ENCODE data around the gene CDK14. TPM values are rescaled to one million over a fixed set of nuclear protein-coding genes. Genes with fewer than 3 reads are reported as not detected.

CDK14 gene
- total and polyA plus RNA-seq, 2 donors: 8.8 to 78.5 TPM

DNA sequence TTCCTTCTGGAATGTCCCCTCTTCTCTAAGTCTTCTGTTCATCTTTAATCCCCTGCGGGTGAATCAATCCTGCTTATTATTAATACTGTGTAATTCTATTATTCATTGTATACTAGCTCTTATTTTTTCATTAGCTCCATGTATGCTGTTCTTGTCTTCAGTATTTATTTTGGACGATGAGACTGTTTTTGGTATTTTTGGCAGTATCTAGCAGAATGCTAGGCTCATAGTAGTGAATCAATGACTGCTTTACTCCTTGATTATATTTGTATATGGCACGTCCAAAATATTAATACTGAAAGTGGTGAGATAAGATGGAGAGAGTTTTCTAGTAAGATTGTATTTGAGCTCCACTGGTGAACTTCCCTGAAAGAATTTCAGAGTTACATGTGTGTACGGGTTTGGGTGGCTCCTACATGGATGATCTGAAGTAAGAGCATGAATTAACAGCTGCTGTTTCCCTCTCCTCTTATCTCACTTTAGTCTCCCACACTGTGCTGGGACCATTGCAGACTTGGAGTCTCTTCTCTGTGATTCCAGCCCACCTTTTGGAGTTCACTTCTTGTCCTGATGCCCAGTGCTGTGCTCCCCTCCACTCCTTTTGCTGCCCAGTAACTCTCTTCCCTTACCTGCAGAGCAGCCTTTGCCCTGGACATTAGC, 226.0 kb downstream of the CDK14 start:
- H3K4me3 ChIP-seq (ENCODE audit: low read depth, low read length): no peak overlapping the region
- H3K4me1 ChIP-seq (ENCODE audit: insufficient read depth): no peaks in the 10 kb centered on the region
- 78% methylated on average over 4 of the region's 4 CpGs for WGBS
- no peak for DNase-seq (ENCODE audit: extremely low spot score)
- H3K36me3 ChIP-seq (ENCODE audit: insufficient read depth): no peaks in the 10 kb centered on the region
- no peak overlapping the region for H3K27ac ChIP-seq (ENCODE audit: low read depth)

DNA sequence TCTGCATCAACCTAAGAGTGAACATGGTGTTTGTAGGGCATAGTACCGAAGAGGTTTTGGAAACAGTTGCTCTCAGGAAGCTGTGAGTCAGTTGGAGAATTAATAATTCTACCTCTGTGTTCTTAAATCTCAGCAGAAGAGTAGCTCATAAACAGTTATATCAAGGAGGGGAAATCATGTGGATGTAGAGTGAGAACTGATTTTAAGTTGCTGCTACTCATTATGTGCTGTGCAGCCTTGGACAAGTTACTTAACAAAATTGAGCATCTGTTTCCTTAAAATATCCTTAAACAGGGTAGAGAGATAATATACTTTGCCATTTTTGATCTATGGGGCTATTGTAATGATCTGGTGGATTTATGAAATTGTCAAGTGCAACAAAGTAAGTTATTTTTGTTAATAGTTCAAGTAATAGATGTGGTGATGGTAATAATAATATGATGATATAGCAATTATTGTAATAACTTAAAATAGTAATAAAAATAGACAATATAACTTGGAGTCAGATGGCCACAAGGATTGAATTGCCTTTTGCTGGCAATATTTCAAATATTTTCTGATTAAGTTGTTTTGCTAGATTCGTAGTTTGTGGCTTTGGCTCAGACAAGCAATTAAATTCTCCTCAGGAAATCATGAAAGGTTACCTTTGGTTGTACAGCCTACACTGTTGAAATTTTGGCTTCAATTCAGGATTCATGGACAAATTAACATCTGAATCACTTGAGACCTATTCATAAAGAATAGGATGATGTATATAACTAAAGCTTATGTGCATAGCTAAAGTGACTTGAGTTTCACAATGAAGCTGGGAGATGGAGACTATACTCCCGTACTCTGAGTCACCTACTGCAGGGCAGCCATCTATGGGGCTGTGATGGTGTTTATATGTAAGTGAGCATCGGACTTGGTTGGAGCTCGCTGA, 228.5 kb downstream of the CDK14 start:
- H3K4me1 ChIP-seq (ENCODE audit: insufficient read depth): no peaks in the 10 kb centered on the region
- no peak overlapping the region for H3K4me3 ChIP-seq (ENCODE audit: low read depth, low read length)
- 73% methylated on average over 5 of the region's 5 CpGs for WGBS
- no peak overlapping the region for H3K27ac ChIP-seq (ENCODE audit: low read depth)
- no peak for DNase-seq (ENCODE audit: extremely low spot score)
- no peaks in the 10 kb centered on the region for H3K36me3 ChIP-seq (ENCODE audit: insufficient read depth)

DNA sequence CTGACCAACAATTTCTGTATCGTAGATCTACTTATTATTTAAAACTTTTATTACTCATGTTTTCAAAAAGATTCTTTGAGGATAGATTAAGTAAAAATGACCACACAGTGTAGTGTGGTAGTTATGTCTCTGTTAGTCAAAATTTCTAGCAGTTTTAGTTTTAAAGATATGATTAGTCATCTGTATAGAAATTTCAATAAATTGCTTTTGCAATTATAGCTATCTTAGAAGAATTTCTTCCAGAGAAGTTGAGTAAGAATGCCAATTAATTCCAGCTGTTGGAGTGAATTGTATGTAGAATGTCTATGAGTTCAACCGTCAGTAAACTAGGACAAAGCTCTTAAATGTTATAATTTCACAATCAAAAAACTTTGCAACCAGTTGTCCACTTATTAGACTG, 229.7 kb downstream of the CDK14 start:
- no peaks in the 10 kb centered on the region for H3K36me3 ChIP-seq (ENCODE audit: insufficient read depth)
- no peak overlapping the region for H3K27ac ChIP-seq (ENCODE audit: low read depth)
- no peak for DNase-seq (ENCODE audit: extremely low spot score)
- no peak overlapping the region for H3K4me3 ChIP-seq (ENCODE audit: low read depth, low read length)
- no peaks in the 10 kb centered on the region for H3K4me1 ChIP-seq (ENCODE audit: insufficient read depth)
- 52% methylated on average over 2 of the region's 2 CpGs for WGBS

DNA sequence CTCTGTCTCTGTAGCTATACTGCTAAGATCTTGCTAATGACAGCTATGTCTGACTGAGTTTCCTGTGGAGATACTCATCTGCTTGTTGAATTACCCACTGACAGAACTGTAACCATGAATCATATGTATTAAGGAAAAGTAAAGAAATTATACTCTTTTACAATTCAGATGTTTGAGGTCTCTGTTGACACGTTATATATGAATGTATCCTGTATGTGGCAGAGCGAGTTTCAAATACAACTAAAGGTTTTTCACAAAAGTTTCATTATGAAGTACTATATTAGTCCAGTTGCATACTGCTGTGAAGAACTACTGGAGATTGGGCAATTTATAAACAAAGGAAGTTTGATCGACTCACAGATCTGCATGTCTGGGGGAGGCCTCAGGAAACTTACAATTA, 232.5 kb downstream of the CDK14 start:
- H3K27ac ChIP-seq (ENCODE audit: low read depth): no peak overlapping the region
- 94% methylated on average over 3 of the region's 3 CpGs for WGBS
- no peak overlapping the region for H3K4me3 ChIP-seq (ENCODE audit: low read depth, low read length)
- no peaks in the 10 kb centered on the region for H3K4me1 ChIP-seq (ENCODE audit: insufficient read depth)
- no peaks in the 10 kb centered on the region for H3K36me3 ChIP-seq (ENCODE audit: insufficient read depth)
- DNase-seq (ENCODE audit: extremely low spot score): no peak

DNA sequence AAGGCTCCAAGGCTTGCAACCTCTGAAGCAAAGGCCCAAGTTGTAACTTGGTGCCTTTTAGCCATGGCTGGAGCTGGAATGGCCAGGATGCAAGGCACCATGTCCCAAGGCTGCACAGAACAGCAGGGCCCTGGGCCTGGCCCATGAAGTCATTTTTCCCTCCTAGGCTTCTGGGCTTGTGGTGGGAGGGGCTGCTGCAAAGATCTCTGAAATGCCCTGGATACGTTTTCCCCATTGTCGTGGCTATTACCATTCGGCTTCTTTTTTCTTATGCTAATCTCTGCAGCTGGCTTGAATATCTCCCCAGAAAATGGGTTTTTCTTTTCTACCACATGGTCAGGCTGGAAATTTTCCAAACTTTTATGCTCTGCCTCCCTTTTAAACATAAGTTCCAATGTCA, 234.2 kb downstream of the CDK14 start:
- 94% methylated on average over 3 of the region's 3 CpGs for WGBS
- H3K27ac ChIP-seq (ENCODE audit: low read depth): no peak overlapping the region
- no peaks in the 10 kb centered on the region for H3K36me3 ChIP-seq (ENCODE audit: insufficient read depth)
- no peaks in the 10 kb centered on the region for H3K4me1 ChIP-seq (ENCODE audit: insufficient read depth)
- DNase-seq (ENCODE audit: extremely low spot score): no peak
- no peak overlapping the region for H3K4me3 ChIP-seq (ENCODE audit: low read depth, low read length)

DNA sequence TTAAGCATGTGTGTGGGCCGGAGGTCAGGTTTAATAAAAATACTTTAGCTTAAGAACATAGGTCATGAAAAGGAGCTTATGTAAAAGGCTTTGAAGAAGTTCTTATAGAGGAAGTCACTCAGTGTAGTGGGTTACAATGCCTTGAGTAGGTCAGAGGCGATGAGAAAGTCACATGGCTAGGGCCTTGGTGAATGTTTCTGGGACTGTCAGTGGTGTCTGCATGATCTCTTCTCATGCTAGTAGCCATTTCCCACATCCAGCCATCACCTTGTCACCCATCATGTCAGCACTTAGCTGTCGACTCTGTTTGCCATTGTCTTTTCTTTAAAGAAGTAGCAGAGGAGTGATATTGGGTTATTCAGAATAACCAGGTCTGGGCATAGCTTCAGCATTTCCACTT, 236.6 kb downstream of the CDK14 start:
- Histone ChIP-seq H3K36me3 (ENCODE audit: insufficient read depth) (no peaks in the 10 kb centered on the region), H3K4me3 (ENCODE audit: low read depth, low read length) (no peak overlapping the region), H3K4me1 (ENCODE audit: insufficient read depth) (no peaks in the 10 kb centered on the region), H3K27ac (ENCODE audit: low read depth) (no peak overlapping the region)
- WGBS: 91% methylated on average over 3 of the region's 3 CpGs
- DNase-seq (ENCODE audit: extremely low spot score): no peak

DNA sequence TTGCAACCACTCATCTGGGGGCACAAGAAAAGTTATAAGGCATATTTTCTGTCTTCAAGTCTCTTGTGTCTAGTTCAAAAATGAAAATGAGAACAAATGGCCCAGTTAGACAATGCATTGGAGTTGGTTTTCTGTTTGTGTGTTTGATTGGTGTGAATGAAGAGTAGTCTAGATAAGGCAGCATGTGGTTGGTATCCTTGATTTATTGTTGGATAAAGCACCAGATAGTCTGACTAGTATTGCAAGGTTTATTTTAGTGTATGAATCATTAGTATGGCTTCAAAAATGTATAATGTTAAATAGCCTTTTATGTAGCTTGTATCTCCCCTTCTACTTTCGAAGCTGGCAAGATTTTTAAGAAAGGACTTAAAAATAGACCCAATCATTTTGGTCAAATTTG, 237.3 kb downstream of the CDK14 start:
- H3K27ac ChIP-seq (ENCODE audit: low read depth): no peak overlapping the region
- H3K36me3 ChIP-seq (ENCODE audit: insufficient read depth): no peaks in the 10 kb centered on the region
- H3K4me3 ChIP-seq (ENCODE audit: low read depth, low read length): no peak overlapping the region
- 83% methylated on average over 1 of the region's 1 CpG for WGBS
- DNase-seq (ENCODE audit: extremely low spot score): no peak
- no peaks in the 10 kb centered on the region for H3K4me1 ChIP-seq (ENCODE audit: insufficient read depth)

DNA sequence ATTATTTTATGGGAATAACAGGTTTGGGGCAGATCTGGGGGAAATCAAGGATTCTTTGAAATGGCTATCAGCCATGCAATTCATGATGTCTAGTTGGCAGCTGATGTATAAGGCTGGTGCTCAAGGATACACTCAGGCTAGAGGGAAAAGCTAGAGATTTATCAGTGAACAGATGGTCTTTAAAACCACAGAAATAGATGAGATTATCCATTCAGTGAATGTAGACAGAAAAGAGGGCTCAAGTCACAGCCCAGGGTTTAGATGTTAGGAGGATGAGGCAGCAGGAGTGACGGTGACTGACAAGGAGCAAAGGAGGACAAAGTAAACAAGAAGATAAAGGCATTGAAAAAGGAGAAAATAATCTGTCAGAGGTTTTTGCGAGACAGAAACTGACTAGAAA, 238.7 kb downstream of the CDK14 start:
- WGBS: 89% methylated on average over 2 of the region's 2 CpGs
- Histone ChIP-seq H3K36me3 (ENCODE audit: insufficient read depth) (no peaks in the 10 kb centered on the region), H3K27ac (ENCODE audit: low read depth) (no peak overlapping the region), H3K4me1 (ENCODE audit: insufficient read depth) (no peaks in the 10 kb centered on the region), H3K4me3 (ENCODE audit: low read depth, low read length) (no peak overlapping the region)
- DNase-seq (ENCODE audit: extremely low spot score): no peak

DNA sequence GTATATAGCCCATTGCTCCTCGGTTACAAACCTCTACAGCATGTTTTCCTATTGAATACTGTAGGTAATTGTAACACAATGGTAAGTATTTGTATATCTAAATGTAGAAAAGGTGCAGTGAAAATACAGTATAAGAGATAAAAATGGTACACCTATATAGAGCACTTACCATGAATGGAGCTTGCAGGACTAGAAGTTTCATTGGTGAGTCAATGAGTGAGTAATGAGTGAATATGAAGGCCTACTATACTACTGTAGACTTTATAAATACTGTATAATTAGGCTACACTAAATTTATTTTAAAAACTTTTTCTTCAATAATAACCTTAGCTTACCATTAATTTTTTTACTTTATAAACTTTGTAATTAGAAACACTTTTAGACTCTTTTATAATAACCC, 239.7 kb downstream of the CDK14 start:
- H3K4me3 ChIP-seq (ENCODE audit: low read depth, low read length): no peak overlapping the region
- H3K4me1 ChIP-seq (ENCODE audit: insufficient read depth): no peaks in the 10 kb centered on the region
- no peaks in the 10 kb centered on the region for H3K36me3 ChIP-seq (ENCODE audit: insufficient read depth)
- DNase-seq (ENCODE audit: extremely low spot score): no peak
- 91% methylated on average over 1 of the region's 1 CpG for WGBS
- no peak overlapping the region for H3K27ac ChIP-seq (ENCODE audit: low read depth)

DNA sequence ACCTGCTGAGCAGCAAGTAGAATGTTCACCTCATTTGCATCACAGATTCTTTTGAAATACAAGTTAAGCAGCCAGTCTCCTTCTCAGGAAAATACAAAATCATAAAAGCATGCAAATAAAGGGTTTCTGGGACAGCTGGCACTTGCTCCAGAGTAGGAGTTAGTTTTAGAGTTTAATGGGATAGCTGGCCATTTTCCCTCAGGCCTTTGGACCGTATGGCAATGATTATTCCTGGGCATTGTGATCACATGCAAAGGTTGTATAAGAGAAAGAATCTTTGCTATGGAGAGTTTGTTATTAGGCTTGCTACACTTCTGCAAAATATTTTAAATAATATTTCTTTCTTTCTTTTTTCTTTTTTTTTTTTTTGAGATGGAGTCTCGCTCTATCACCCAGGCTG, 240.8 kb downstream of the CDK14 start:
- WGBS: 92% methylated on average over 2 of the region's 2 CpGs
- Histone ChIP-seq H3K4me1 (ENCODE audit: insufficient read depth) (no peaks in the 10 kb centered on the region), H3K4me3 (ENCODE audit: low read depth, low read length) (no peak overlapping the region), H3K27ac (ENCODE audit: low read depth) (no peak overlapping the region), H3K36me3 (ENCODE audit: insufficient read depth) (no peaks in the 10 kb centered on the region)
- DNase-seq (ENCODE audit: extremely low spot score): no peak

DNA sequence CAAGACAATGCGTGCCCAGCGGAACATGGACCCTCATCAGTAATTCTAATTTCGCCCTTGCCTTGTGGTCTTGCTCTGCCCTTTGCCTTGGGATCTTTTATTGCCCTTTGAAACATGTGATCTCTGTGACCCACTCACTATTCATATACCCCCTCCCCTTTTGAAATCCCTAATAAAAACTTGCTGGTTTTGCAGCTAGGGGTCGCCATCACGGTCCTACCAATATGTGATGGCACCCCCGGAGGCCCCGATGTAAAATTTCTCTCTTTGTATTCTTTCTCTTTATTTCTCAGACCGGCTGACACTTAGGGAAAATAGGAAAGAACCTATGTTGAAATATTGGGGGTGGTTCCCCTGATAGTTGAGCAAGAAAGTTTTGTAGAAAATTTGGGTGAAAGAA, 242.7 kb downstream of the CDK14 start:
- Histone ChIP-seq H3K4me1 (ENCODE audit: insufficient read depth) (no peaks in the 10 kb centered on the region), H3K27ac (ENCODE audit: low read depth) (no peak overlapping the region)
- 96% methylated on average over 8 of the region's 8 CpGs for WGBS

DNA sequence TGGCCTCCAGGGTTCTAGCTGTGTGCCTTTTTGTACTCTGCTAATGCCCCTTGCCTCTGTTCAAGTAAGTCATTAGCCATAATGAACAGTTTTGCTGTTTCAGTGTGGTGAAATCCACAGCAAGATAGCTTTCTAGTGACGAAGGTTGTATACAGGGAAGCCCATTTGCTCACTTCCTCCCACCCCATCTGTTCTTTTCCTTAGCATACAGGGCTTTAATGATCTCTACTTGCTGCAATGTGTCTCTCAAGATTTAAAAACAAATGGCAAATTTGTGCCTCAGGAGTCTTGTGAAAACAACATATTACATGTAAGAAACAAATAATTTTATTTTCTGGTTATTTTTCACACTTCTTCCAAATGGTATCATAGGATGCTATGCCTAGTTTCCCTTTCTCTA, 243.2 kb downstream of the CDK14 start:
- H3K27ac ChIP-seq (ENCODE audit: low read depth): no peak overlapping the region
- H3K36me3 ChIP-seq (ENCODE audit: insufficient read depth): no peaks in the 10 kb centered on the region
- H3K4me1 ChIP-seq (ENCODE audit: insufficient read depth): no peaks in the 10 kb centered on the region
- no peak for DNase-seq (ENCODE audit: extremely low spot score)
- H3K4me3 ChIP-seq (ENCODE audit: low read depth, low read length): no peak overlapping the region
- WGBS: 92% methylated on average over 1 of the region's 1 CpG

More for the DNA sequence above, 242.7 kb downstream of the CDK14 start:
- H3K4me3 ChIP-seq (ENCODE audit: low read depth, low read length): no peak overlapping the region
- no peak for DNase-seq (ENCODE audit: extremely low spot score)
- no peaks in the 10 kb centered on the region for H3K36me3 ChIP-seq (ENCODE audit: insufficient read depth)

DNA sequence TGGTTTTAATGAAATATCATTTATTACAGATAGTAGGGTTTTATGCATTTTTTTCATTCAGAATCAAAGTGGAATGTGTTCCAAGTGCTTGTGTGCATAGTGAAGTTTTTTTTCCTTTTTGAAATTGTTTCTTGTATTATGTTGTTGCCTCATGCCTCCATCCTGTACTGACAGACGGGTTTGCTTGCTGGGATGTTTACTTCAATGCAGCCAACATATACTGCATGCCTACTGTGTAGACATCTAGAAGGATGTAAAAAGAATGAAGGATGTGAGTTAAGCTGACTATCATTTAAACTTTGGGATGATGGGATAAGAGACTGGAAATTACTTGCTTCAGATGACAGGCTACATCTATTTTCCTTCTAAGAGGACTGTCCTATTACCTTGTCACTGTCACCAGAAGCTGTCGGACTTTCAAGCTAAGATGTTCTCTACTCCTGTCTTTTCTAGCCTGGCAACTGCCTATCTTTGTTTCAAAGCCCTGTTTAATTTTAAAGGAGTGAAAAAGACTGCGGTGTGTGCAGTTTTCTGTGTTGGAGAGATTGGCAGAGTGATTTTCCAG, 243.7 kb downstream of the CDK14 start:
- Histone ChIP-seq H3K36me3 (ENCODE audit: insufficient read depth) (no peaks in the 10 kb centered on the region), H3K27ac (ENCODE audit: low read depth) (no peak overlapping the region), H3K4me1 (ENCODE audit: insufficient read depth) (no peaks in the 10 kb centered on the region), H3K4me3 (ENCODE audit: low read depth, low read length) (no peak overlapping the region)
- DNase-seq (ENCODE audit: extremely low spot score): no peak
- 92% methylated on average over 3 of the region's 3 CpGs for WGBS
